Measurements from ENCODE around the gene RASIP1.

Gene RASIP1

DNA sequence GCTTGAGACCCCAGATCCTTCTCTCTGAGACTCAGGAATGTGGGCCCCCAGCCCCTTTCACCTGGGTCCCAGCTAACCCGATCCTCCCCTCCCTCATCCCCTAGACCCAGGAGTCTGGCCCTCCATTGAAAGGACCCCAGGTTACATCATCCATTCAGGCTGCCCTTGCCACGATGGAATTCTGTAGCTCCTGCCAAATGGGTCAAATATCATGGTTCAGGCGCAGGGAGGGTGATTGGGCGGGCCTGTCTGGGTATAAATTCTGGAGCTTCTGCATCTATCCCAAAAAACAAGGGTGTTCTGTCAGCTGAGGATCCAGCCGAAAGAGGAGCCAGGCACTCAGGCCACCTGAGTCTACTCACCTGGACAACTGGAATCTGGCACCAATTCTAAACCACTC lies 15.4 kb upstream of the RASIP1 start:
- DNase-seq = no peak

DNA sequence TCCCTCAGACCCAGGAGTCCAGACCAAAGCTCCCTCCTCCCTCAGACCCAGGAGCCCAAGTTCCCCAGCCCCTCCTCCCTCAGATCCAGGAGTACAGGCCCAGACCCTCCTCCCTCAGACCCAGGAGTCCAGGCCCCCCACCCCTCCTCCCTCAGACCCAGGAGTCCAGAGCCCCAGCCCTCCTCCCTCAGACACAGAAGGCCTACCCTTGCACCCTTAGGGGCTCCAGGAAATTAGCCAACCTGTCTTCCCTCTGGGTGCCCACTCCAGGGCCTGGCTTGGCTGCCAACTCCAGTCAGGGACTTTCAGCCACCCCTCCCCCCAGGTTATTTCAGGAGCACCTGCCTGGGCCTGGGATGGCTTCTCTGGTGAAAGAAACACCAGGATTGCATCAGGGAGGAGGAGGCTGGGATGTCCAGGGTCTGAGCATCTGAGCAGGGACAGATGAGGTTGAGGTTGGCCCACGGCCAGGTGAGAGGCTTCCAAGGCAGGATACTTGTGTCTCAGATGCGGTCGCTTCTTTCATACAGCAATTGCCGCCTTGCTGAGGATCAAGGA lies 14.8 kb upstream of the RASIP1 start, which contains the start of gene FGF21:
TSS of gene FGF21 (plus strand) at position 441 of the 558 bp plus-strand sequence. CDS start 713 bp downstream, outside the sequence.
- DNase-seq = no peak

DNA sequence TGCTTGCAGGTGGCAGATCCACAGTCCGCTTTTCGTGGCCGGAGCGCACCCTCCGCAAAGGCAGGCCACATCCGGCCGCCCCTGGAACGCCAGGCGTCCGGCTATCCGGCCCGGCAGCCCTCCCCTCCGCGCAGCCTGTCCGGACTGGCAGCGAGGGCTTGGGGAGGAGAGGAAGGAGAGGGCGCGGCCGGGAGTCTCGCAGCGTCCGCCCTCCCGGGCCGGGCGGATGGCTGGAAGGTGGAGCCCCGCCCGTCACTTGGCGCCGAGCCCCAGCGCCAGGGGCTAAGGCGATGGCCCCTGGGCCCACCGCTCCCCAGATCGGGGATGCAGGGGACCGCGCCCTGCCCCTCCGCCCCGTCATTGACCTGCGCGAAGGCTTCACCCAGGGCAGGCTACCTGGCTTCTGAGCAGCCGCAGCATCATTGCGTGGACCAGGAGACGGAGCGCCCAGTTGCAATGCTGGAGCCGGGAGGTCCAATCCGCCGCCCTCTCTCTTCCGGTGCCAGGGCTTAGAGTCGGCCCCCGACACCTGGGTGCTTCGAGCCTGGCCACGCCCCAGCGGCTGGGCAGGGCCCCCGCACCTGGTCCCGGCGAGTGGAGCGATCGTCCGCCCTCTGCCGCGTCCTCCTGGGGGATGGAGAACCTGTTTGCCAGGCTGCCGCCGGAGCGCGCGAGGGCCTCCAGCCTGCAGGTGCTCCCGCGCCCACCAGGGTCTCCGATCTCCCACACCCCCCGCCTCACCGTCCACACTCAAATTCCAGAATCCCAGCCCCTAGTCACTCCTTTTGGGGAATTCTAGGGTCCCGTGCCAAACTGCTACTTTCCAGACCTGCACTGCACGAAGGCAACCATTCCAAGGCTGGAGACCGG lies 12.3 kb upstream of the RASIP1 start, which contains the start of gene FUT1:
TSS of gene FUT1 (minus strand) at position 146 of the 870 bp plus-strand sequence. CDS start 1,360 bp downstream, outside the sequence.
- DNase-seq = peak in 4 of 5 donors; percentile 18 to 37 (median 34)

DNA sequence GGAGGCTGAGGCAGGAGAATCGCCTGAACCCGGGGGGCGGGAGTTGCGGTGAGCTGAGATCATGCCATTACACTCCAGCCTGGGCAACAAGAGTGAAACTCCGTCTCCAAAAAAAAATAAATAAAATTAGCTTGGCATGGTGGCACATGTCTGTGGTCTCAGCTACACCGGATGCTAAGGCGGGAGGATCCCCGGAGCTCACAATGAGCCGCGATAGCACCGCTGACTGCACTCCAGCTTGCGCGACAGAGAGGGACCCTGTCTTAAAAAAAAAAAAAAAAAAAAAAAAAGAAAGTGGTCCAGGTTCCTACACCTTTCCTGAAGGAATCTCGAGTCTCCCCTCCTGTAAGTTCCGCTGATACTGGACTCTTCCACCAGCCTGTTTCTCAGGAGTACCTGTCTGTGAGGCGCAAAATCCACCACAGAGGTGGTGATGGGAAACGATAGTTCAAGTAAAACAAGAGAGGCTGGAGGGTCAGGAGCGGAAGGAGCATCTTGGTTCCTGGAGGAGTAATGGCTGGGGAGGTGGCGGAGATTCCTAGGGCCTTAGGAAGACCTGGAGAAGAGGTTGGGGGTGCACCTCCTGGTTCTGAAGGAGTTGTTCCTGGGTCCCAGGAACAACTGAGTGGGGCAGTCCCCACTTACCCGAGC lies 11.6 kb upstream of the RASIP1 start:
- DNase-seq = no peak

DNA sequence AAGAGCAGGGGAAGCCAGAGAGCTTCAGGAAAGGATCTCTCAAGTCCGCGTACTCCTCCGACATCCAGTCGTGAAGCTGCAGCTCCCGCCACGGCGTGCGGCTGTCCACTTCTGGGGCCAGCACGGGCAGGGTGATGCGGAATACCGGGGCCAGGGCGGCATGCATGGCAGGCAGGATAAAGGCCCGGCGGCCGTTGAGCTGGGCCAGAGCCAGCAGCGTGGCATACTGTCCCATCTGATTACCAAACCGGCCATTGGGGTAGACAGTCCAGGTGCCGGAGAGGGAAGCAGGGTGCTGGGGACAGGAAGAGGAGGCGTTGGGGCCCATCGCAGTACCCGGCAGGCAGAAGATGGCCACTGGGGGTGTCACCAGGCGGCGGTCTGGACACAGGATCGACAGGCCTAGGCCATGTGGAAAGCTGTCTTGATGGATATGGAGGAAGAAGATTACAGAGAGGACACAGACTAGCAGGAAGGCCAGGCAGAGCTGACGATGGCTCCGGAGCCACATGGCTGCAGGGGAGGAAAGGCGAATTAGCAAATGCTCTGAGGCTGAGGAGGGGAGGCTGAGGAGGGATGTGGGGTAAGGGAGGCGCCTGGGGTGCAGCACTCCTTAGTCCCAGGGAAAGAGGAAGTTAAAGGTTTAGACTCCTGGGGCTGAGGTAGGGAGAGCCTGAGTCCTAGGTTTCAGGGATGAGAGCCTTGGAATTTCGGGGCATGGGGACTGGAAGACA lies 10.5 kb upstream of the RASIP1 start:
- no peak for DNase-seq

DNA sequence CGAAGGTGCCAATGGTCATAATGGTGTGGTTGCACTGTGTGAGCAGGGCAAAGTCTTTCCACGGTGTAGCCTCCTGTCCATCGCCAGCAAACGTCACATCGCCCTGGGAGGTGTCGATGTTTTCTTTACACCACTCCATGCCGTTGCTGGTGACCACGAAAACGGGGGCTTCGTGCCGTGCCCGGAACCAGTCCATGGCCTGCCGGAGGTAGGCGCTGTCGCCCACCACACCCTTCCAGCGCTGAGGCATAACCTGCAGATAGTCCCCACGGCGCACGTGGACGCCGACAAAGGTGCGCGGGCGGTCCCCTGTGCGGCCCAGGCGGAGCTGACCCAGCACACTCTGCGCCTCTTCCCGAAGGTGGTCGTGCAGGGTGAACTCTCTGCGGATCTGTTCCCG lies 9.9 kb upstream of the RASIP1 start:
- DNase-seq = no peak

DNA sequence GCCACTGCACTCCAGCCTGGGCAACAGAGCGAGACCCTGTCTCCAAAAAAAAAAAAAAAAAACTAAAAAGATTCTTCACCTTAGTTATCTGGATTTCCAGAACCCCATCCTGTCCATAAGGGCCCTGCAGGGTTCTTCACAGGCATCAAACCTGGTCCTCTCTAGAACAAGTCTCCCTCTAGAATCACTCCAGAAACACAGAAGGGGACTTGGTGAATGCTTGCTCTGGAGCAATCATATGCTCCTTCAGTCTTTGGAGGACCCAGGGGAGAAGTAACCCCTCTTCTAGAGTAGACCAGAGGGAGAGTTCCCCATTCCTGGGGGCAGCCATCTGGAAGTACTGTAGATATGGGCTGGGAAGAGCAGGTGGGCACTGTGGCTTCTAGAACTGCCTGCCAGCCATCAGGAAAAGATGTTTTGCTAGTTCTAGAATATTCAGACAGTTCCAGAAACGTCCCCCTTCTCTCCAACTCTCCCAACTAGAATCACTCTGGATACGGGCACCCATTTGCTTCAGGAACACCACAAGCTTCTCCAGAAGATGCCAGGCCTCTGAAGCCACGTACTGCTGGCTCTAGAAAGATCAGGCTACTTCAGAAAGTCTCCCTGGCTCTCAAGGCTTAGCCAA lies 9.3 kb upstream of the RASIP1 start:
- DNase-seq = no peak

DNA sequence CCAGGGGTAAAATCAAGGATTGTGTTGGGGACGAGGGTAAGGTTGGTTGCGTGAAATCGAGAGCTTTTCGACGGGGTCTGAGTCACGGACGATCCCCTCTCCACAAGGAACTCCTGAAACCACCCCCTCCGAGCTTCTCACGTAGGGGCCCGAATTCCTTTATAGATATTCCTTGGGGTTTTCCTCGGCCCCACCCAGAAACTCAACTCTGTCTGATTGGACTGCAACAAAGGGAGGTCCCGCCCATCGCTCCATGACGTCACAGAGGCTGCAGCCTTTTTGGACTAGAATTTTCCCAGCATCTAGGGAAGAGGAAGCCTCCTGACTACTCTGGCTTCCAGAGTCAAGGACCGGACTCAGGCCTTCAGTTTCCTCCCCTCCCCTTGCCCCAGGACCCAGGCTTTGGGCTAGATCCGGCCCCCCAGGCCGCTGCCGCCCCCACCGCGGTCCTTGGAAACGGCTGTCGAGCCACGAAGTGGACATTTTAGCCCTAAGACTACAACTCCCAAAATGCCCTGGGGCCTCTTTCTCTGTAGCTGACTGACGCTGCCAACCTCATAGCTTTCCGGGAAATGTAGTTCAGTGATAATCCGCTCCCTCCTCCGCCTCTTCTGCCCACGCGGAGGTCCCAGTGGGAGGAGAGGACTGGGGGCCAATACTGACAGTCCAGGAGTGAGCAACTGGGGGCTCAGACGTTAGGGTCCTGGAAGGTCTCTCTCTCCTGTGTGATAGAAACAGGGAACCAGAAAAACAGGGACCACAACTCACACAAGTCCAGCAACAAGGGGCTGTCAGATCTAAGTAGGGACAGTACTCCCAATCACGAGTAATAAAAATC lies 6.5 kb upstream of the RASIP1 start, which contains the start of gene IZUMO1:
TSS of gene IZUMO1 (minus strand) at position 172 of the 838 bp plus-strand sequence. CDS start 1,050 bp downstream, outside the sequence.
- DNase-seq = peak in 4 of 5 donors; percentile 32 to 74 (median 36)

DNA sequence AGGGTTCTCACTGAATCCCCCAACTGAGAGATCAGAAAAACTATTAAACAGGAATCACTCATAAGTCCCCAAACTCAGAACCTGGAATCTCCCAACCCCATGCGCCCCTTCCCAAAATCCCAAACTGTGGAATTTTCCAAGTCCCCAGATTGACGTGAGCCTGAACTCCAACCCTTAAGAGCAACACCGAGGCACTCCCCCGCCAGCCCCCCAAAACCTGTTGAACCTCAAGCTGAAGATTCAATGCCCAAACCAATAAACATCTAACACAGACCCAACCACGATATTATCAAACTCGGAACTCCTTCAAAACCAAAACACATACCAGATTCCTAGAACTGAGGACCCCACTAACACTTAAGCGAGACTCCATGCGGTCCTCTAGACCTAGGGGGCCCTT lies 5.7 kb upstream of the RASIP1 start:
- DNase-seq = no peak

DNA sequence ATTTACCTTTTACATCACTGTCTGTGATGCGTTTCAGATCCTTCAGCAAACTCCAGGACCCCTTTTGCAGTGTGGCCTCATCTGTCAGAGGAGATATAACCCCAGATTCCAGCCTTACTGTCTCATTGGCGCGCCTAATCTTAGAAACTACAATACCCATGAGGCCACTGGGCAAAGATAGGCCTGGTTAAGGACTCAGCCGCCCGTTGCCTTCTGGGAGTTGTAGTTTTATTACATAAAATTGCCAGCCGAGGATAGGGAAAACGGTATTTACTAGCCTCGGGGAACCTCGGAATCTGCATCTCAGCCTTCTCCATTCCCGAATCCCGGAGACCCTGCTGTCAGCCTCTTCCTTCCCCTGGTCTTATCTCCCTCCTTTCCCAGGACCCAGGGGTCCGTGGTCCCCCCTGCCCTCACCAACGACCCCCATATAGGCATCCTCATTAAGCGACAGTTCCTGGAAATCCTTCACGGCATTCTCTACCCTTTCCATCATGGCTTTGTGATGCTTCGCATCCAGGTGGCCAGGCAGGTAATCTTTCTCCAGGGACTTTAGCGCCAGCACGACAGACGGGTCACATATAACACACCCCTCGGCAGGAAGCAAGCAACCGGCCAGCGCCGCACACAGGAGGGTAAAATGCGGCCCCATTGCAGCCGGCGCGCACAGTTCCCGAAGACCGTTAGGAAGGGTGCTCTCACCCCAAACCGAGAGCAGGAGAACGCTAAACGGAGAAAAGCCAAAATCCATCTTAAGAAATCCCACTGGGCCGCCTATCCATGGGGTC lies 5.0 kb upstream of the RASIP1 start:
- DNase-seq = peak in 3 of 5 donors; percentile 35 to 68 (median 54)

DNA sequence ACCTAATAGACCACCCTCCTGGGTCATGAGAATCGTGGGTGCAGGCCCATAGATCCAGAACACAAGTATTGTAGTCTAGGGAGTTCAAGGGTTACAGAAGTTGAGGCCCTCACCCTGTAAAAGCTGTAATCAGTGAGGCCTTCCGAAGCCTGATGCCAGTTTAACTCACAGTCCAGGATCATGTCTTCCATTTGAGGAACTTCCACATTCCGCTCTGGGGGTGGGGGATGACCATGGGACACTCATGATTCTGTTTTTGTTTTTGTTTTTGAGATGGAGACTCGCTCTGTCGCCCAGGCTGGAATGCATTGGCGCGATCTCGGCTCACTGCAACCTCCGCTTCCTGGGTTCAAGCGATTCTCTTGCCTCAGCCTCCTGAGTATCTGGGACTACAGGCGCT lies 1.7 kb upstream of the RASIP1 start:
- DNase-seq = no peak

DNA sequence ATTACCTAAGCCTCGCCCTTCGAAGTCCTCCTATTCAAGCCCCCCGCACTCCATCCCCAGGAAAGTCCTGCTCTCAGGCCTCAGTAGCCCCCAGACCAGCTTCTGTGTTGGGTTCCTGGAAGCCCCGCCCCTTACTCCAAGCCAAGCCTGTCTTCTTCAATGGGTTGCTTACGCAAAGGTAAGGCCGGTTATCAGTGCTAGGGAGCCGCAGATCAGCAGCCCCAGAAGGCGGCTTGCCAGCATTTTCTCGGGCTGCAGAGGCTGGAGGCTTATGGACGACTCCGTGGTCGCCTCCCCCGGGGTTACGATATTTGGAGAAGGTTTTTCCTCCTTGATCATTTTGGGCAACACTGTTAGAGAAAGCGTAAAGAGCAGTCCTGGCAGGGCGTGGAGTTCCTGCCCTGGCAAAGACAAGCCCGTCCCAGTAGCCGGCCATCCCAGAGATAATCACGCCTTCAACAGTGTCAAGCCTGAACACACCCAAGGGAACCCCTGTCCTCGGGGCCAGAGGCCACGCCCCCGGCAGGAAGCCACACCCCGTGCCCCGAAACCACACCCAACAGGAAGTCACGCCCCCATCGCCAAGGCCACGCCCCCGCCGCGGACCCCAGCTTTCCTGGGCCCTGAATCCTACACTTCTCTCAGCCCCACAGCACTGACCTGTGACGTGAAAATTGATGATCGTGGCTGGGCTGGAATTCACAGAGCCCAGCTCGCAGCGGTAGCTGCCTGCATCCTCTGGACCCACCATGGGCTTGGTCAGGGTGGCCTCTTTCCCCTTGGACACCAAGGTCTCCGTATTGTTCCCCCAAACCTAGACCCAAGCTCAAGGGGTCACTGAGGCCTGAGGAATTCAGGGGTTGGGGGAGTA lies 954 bp upstream of the RASIP1 start:
- DNase-seq = no peak

DNA sequence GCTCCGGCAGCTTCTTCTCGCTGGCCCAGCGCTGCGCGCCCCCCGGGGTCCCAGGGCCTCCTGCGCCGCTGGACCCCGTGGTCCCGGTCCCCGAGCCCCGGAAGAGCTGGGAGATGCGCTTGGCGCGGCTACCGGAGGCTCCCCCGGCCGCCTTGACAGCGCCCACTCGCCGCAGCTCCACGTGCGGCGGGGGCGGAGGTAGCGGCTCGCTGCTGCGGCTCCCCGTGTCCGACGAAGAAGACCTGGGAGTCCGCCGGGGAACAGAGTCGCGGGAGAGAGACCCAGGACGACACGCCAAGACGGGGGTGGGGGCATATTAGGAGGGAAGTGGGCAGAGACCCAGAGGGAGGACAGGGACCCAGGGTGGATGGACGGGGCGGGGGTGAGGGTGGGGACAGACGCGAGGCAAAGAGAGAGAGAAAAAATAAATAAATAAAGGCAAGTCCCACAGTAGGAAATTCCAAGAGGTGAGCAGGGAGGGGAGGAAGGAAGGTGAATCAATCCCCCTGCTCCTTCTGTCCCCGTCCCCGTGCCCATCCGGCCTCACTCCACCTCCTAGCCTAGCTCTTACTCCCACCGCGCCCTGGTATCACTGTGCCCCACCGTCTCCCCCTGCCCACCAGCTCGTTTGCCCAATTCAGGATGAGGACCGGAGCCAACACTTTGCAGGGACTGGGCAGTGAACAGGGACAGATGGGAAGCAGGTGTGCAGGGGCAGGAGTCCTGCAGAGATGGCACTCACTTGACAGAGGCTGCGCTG lies 826 bp downstream of the RASIP1 start:
- DNase-seq = no peak

DNA sequence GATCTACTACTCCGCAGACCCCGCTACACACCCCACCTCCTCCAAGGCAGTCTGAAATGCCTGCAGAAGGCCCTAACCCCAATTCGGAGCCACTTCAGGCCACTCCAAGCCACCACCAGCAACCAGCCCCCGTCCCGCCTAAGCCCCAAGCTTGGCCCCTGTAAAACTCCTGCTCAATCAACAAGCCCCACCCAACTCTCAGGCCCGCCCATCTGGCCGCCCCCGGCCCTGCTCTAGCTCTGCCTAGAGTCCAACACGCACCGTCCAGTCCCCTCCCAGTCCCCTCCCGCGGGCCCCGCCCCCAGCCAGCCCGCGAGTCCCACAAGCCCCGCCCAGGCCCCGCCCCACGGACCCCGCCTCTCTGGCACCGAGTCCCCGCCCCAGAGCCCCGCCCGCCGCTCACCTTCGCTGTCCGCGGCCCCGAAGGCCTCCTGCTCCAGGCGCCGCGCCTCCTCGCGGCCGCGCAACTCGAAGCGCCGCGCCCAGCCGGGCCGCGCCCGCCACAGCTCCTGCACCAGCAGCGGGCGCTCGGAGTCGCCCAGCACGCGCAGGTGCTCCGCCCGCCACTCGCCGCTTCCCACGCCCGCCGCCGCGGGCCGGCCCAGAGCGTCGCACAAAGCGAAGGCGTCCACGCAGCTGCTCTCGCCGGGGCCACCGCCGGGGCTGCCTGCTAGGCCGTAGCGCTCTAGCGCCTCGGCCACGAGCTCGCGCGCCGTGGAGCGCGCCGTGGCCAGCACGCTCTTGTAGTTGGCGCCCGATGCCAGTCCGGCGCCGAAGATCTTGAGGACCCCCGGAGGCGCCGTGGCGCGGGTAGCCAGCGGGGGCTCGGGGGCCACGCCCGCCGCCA lies 1.6 kb downstream of the RASIP1 start:
- DNase-seq = peak; percentile 88 to 92 (median 90)

DNA sequence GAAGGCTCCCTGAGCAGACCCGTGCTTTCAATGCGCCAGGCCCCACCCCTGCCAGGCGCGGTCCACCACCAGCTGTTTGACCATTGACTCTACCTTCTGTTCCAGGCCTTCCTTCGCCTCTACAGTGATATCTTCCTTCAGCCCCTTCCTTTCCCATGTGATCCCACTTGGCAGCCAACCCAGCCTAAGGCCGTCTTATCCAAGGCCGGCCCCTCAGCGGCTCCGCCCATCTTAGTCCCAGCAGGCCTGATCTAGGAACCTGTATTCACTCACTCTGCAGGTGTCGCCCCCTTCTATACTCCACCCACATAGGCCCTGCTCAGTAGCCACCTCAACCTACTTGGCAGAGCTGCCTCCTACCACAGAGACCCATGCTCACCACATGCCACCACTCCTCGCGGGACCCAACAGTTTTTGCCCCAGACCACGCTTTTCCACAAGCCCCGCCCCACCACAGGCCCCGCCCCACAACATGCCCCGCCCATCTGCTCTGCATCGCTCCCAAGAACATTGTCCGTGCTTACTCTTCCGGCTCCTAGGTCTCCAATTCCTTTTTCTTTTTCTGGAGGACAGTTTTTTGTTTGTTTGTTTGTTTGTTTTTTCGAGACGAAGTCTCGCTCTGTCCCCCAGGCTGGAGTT lies 2.9 kb downstream of the RASIP1 start:
- no peak for DNase-seq

DNA sequence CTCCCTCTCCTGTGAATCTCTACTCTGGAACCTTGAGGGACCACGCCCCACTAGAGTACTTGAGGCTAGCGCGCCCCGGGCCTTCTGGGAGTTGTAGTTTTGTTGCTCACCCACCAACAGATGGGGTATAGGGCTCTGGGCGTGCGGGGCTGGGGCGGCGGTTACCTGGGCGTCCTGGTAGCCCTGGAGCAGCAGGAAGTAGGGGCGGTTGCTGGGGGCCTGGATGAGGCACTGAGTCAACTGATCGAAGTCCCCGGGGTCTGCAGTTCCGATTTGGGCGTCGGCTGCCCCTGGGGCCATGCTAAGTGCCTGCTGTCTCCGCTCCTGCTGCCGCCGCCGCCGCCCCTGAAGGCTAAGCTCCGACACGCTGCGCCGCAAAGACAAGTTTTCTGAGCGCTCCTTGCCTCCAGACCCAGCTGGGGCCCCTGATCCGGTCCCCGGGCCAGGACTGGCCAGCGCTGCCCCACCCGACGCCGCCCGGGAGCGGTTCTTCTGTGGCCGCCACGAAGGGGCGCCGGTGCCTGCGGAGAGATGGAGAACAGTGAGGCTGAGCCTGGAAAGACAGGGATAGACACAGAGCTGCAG lies 5.3 kb downstream of the RASIP1 start:
- DNase-seq = no peak

DNA sequence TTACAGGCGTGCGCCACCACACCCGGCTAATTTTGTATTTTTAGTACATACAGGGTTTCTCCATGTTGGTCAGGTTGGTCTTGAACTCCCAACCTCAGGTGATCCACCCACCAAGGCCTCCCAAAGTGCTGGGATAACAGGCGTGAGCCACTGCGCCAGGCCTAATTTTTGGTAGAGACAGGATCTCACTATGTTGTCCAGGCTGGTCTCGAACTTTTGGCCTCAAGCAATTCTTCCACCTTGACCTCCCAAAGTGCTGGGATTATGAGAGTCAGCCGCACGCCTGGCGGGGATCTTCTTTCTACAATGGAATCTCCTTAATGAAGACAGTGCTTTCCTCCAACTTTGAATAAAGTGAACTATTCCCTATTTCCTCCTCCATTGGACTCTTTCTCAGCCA lies 5.8 kb downstream of the RASIP1 start:
- DNase-seq = no peak

Measured in T-helper 1 cell (primary cell).